IMR-90 (cell line): Measurements from ENCODE around the gene KLHL12. TPM values are rescaled to one million over a fixed set of nuclear protein-coding genes. Genes with fewer than 3 reads are reported as not detected.

ENCODE experiments used
- ATAC-seq: fragments of 200-7000 bp; cut with Tn5 transposase; 2 replicates; pipeline ENCODE4 v1.9.1; 2020; ENCODE audit warnings: low read depth, mild to moderate bottlenecking, moderate library complexity
- BruUV-seq: library from RNA; stranded (reverse); fragments of 400-500 nt; replicated peaks from 2 replicates; lab custom pipeline; 2021; lab: Mats Ljungman, UMichigan
- CTCF ChIA-PET: fragments of 300-600 bp; formaldehyde crosslinking; extraction: SDS; loops from one replicate; lab custom pipeline; 2021; ENCODE audit warnings: antibody characterized with exemption; lab: Yijun Ruan, JAX
- POLR2A ChIA-PET: fragments of 300-600 bp; sonication (Branson Sonifier 250); formaldehyde crosslinking; loops from one replicate; lab custom pipeline; 2022; ENCODE audit warnings: antibody characterized with exemption; ENCODE audit not compliant: unreplicated experiment; lab: Charles Lee
- DNase-seq: peaks from one replicate; pipeline ENCODE4 v3.0.0; 2013
- H2AFZ ChIP-seq: replicated peaks from 2 replicates; pipeline ENCODE3; 2013; ENCODE audit warnings: low read length, mild to moderate bottlenecking; ENCODE audit not compliant: poor library complexity
- H2AK5ac ChIP-seq: 2 replicates; pipeline ENCODE4 v1.6.1; 2013; ENCODE audit warnings: low read depth, low read length, inconsistent platforms
- H2AK9ac ChIP-seq: replicated peaks from 2 replicates; pipeline ENCODE3; 2013; ENCODE audit warnings: mild to moderate bottlenecking, low read depth, low read length, moderate library complexity; ENCODE audit not compliant: poor library complexity
- H2BK120ac ChIP-seq: 2 replicates; pipeline ENCODE4 v1.6.1; 2013; ENCODE audit warnings: low read depth, low read length, inconsistent platforms
- H2BK15ac ChIP-seq: 3 replicates; pipeline ENCODE4 v1.6.1; 2013; ENCODE audit warnings: low read depth, low read length, inconsistent platforms
- H2BK20ac ChIP-seq: 2 replicates; pipeline ENCODE4 v1.6.1; 2013; ENCODE audit warnings: low read depth, mild to moderate bottlenecking, inconsistent platforms, low read length, moderate library complexity
- H2BK5ac ChIP-seq: 2 replicates; pipeline ENCODE4 v1.6.1; 2013; ENCODE audit warnings: mild to moderate bottlenecking, low read depth, low read length, inconsistent platforms; ENCODE audit not compliant: poor library complexity, severe bottlenecking
- H3K14ac ChIP-seq: replicated peaks from 2 replicates; pipeline ENCODE4 v1.6.1; 2013; ENCODE audit warnings: low read depth, low read length, inconsistent platforms
- H3K18ac ChIP-seq: 2 replicates; pipeline ENCODE4 v1.6.1; 2013; ENCODE audit warnings: low read depth, low read length, control low read depth
- H3K23ac ChIP-seq: 2 replicates; pipeline ENCODE4 v1.6.1; 2013; ENCODE audit warnings: low read depth, low read length, inconsistent platforms
- H3K27ac ChIP-seq: 2 replicates; pipeline ENCODE4 v1.5.1; 2013; ENCODE audit warnings: mild to moderate bottlenecking, control low read depth, low read length; ENCODE audit not compliant: insufficient read depth
- H3K27me3 ChIP-seq: 2 replicates; pipeline ENCODE4 v1.6.1; 2013; ENCODE audit warnings: low read length; ENCODE audit not compliant: control insufficient read depth, insufficient read depth
- H3K36me3 ChIP-seq: 2 replicates; pipeline ENCODE4 v1.6.1; 2013; ENCODE audit warnings: low read length, mixed read lengths; ENCODE audit not compliant: control insufficient read depth, insufficient read depth
- H3K4ac ChIP-seq: 2 replicates; pipeline ENCODE4 v1.6.1; 2013; ENCODE audit warnings: low read depth, low read length, inconsistent platforms
- H3K4me1 ChIP-seq: 2 replicates; pipeline ENCODE4 v1.6.1; 2013; ENCODE audit warnings: low read length, mixed read lengths; ENCODE audit not compliant: control insufficient read depth, insufficient read depth
- H3K4me2 ChIP-seq: 2 replicates; pipeline ENCODE4 v1.6.1; 2013; ENCODE audit warnings: low read depth, mild to moderate bottlenecking, control low read depth, low read length, moderate library complexity
- H3K4me3 ChIP-seq: 2 replicates; pipeline ENCODE4 v1.5.1; 2013; ENCODE audit warnings: low read depth, mild to moderate bottlenecking, control low read depth, low read length, moderate library complexity; ENCODE audit not compliant: insufficient read depth
- H3K56ac ChIP-seq: 2 replicates; pipeline ENCODE4 v1.6.1; 2013; ENCODE audit warnings: low read length, inconsistent platforms; ENCODE audit not compliant: insufficient read depth; ENCODE audit errors: extremely low read depth
- H3K79me1 ChIP-seq, 2 experiments: 2 replicates each; pipeline ENCODE4 v1.6.1; 2013; ENCODE audit warnings: low read length in 2 of 2, inconsistent platforms in 1 of 2, low read depth in 1 of 2
- H3K9ac ChIP-seq: 2 replicates; pipeline ENCODE4 v1.6.1; 2013; ENCODE audit warnings: low read depth, low read length, control low read depth
- H3K9me1 ChIP-seq: 2 replicates; pipeline ENCODE4 v1.6.1; 2013; ENCODE audit warnings: low read length, inconsistent platforms; ENCODE audit not compliant: insufficient read depth
- H3K9me3 ChIP-seq: 2 replicates; pipeline ENCODE4 v1.6.1; 2013; ENCODE audit warnings: low read length; ENCODE audit not compliant: control insufficient read depth, insufficient read depth
- H4K20me1 ChIP-seq: 2 replicates; pipeline ENCODE4 v1.6.1; 2013; ENCODE audit warnings: low read length, inconsistent platforms; ENCODE audit not compliant: insufficient read depth
- H4K5ac ChIP-seq: 2 replicates; pipeline ENCODE4 v1.6.1; 2013; ENCODE audit warnings: mild to moderate bottlenecking, low read depth, low read length, control low read depth
- H4K8ac ChIP-seq, 2 experiments: 2 replicates each; pipeline ENCODE4 v1.6.1; 2013; ENCODE audit warnings: low read depth in 2 of 2, low read length in 2 of 2, control low read depth in 1 of 2, inconsistent platforms in 1 of 2
- H4K91ac ChIP-seq: 2 replicates; pipeline ENCODE4 v1.6.1; 2013; ENCODE audit warnings: low read depth, low read length, inconsistent platforms; ENCODE audit not compliant: insufficient read depth
- BHLHE40 ChIP-seq: fragments of 150-350 bp; IDR thresholded peaks from 2 replicates; pipeline ENCODE4 v1.6.1; 2016; ENCODE audit warnings: mild to moderate bottlenecking, low read depth, low read length
- CHD1 ChIP-seq: IDR thresholded peaks from 2 replicates; pipeline ENCODE4 v1.6.1; 2012; ENCODE audit warnings: low read depth, low read length, improper control_type of control experiment
- CTCF ChIP-seq: conservative IDR thresholded peaks from 2 replicates; pipeline ENCODE4 v1.5.1; 2012; ENCODE audit warnings: mild to moderate bottlenecking, low read depth, low read length, improper control_type of control experiment
- ELK1 ChIP-seq: fragments of 150-350 bp; IDR thresholded peaks from 2 replicates; pipeline ENCODE4 v1.6.1; 2016; ENCODE audit warnings: low read depth, mild to moderate bottlenecking, low read length, moderate library complexity, borderline replicate concordance
- MAFK ChIP-seq: IDR thresholded peaks from 2 replicates; pipeline ENCODE4 v1.6.1; 2012; ENCODE audit warnings: low read depth, low read length, improper control_type of control experiment
- RCOR1 ChIP-seq: IDR thresholded peaks from 2 replicates; pipeline ENCODE4 v1.6.1; 2012; ENCODE audit warnings: mild to moderate bottlenecking, low read length, improper control_type of control experiment; ENCODE audit not compliant: insufficient replicate concordance
- USF2 ChIP-seq: fragments of 150-350 bp; IDR thresholded peaks from 2 replicates; pipeline ENCODE4 v1.6.1; 2017; ENCODE audit warnings: mild to moderate bottlenecking, antibody characterized with exemption, low read length, low read depth
- WGBS, 2 experiments: methylation state at CpG; one replicate each; pipeline versions ENCODE4 v1.1.5 to v1.1.7; 2013; ENCODE audit warnings: missing lambda C conversion rate in 2 of 2; ENCODE audit not compliant: insufficient read length in 1 of 2; ENCODE audit errors: extremely low coverage in 2 of 2; 5-methylcytosine and 5-hydroxymethylcytosine counted together
- dilution Hi-C: fragments of 300-500 bp; cut with HindIII; formaldehyde crosslinking; loops from one replicate; pipeline ENCODE4 v1.14.3; 2018; ENCODE audit warnings: low sequenced_read_pairs; ENCODE audit not compliant: unreplicated experiment
- in situ Hi-C: fragments of 300-500 bp; cut with MboI; formaldehyde crosslinking; loops from 3 replicates; pipeline ENCODE4 v1.14.3; 2019; ENCODE audit warnings: low sequenced_read_pairs, inconsistent platforms, mixed read lengths
- intact Hi-C: fragments of 100-400 bp; cut with micrococcal nuclease; formaldehyde crosslinking; loops from 2 replicates; pipeline ENCODE4 v1.10.0; 2022
- polyA plus RNA-seq, 3 experiments: library from polyadenylated mRNA; depleted of rRNA; stranded (reverse); fragments of >200 nt; gene quantifications; 2 replicates each; pipeline ENCODE4 v1.2.3, GENCODE V29; 2012; ENCODE audit warnings: low replicate concordance in 1 of 3
- total RNA-seq: library from RNA; depleted of rRNA; stranded (reverse); fragments of >200 nt; gene quantifications from 2 replicates; pipeline ENCODE4 v1.2.3, GENCODE V29; 2012

KLHL12 gene
- total and polyA plus RNA-seq, 2 of the 4 experiments (the other 2 are of a cell fraction) = 17.2 to 38.4 TPM

- H4K8ac ChIP-seq = no peak overlapping the region
- H4K91ac ChIP-seq = no peak overlapping the region
- POLR2A ChIA-PET = no interaction called here
- no peaks in the 10 kb centered on the region for H3K27me3 ChIP-seq
- dilution Hi-C loops (no loop called here), intact Hi-C loops (no loop called here), in situ Hi-C loops (no loop called here)
- peaks cover 17% of the 10 kb centered on the region for H3K9me1 ChIP-seq
- CTCF ChIA-PET = no interaction called here
- WGBS, 2 experiments = 50% methylated on average over 1 of the region's 6 CpGs; no CpG with 5 or more reads in 1 of the 2 experiments
- no peak overlapping the region for H2AK5ac ChIP-seq
- H2BK5ac ChIP-seq = peak overlapping the region; percentile 61
- H2BK120ac ChIP-seq = no peak overlapping the region
- BruUV-seq = no TSS peak
- H2AFZ ChIP-seq = no peak overlapping the region
- no peak overlapping the region for H3K14ac ChIP-seq
- no peaks in the 10 kb centered on the region for H4K20me1 ChIP-seq
- ATAC-seq (no peak), DNase-seq (peak; percentile 79)
- H3K9me3 ChIP-seq = no peaks in the 10 kb centered on the region
- H3K27ac ChIP-seq = no peak overlapping the region
- no peak overlapping the region for H3K4me2 ChIP-seq
- H3K4me1 ChIP-seq = peaks cover 9% of the 10 kb centered on the region
- no peak overlapping the region for H3K4me3 ChIP-seq
- peaks cover 12 to 21% of the 10 kb centered on the region in 2 experiments for H3K79me1 ChIP-seq
- peak overlapping the region; percentile 5 for H2AK9ac ChIP-seq
- H2BK15ac ChIP-seq = no peak overlapping the region
- no peak overlapping the region for H3K18ac ChIP-seq
- H3K56ac ChIP-seq = no peak overlapping the region
- no peak overlapping the region for H4K5ac ChIP-seq
- H3K36me3 ChIP-seq = peaks cover 8% of the 10 kb centered on the region
- no peak overlapping the region for H3K9ac ChIP-seq
- H3K23ac ChIP-seq = no peak overlapping the region
- no peak for TF ChIP-seq ELK1
- no peak for TF ChIP-seq USF2
- TF ChIP-seq CTCF = no peak
- TF ChIP-seq RCOR1 = no peak
- TF ChIP-seq MAFK = no peak
- no peak for TF ChIP-seq BHLHE40
- TF ChIP-seq CHD1 = no peak
- no peak overlapping the region for H3K4ac ChIP-seq
- H2BK20ac ChIP-seq = no peak overlapping the region
Observed at GRCh38 chr1:202964791-202965410, 37.9 kb upstream of the KLHL12 start.
